IPS-18c (cell line): ENCODE measurements around the gene ARHGAP24.
"Not testable (repeated sequence)": the region's sequence is repeated elsewhere in the genome, so short reads cannot be mapped to it uniquely, and the experiment has no call there.

Source experiments
- H3K4me3 ChIP-seq: 2 replicates; pipeline ENCODE4 v1.7.0; 2013; ENCODE audit warnings: low read depth, mild to moderate bottlenecking, low read length, moderate library complexity; ENCODE audit not compliant: insufficient read depth
- H3K9me3 ChIP-seq: one replicate; pipeline ENCODE4 v1.6.1; 2013; ENCODE audit warnings: mild to moderate bottlenecking, low read length, moderate library complexity; ENCODE audit not compliant: control insufficient read depth, insufficient read depth

Gene ARHGAP24

DNA sequence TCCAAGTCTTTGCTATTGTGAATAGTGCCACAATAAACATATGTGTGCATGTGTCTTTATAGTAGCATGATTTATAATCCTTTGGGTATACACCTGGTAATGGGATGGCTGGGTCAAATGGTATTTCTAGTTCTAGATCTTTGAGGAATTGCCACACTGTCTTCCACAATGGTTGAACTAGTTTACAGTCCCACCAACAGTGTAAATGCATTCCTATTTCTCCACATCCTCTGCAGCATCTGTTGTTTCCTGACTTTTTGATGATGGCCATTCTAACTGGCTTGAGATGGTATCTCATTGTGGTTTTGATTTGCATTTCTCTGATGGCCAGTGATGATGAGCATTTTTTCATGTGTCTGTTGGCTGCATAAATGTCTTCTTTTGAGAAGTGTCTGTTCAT, 26.2 kb downstream of the ARHGAP24 start:
- H3K4me3 ChIP-seq, H3K9me3 ChIP-seq: not testable (repeated sequence)

DNA sequence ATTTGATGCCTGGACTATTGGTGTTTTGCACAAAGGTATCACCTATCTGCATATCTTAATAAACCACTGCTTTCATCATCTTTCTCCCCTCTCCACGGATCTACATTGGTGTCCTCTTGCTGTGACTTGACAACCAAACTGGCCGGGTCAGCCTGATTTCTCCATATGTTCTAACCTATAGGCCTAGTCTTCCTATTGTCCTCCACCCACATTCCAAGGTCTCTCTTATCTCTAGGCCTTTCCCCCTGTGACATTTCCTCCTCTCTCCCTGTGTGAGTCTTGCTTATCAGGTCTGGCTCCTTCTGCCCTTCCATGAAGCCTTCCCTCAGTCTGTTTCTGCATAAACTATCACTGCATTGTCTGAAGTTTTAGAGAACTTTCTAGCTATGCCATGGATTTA, 33.7 kb downstream of the ARHGAP24 start:
- Histone ChIP-seq H3K9me3 (no peaks in the 10 kb centered on the region), H3K4me3 (no peak overlapping the region)

DNA sequence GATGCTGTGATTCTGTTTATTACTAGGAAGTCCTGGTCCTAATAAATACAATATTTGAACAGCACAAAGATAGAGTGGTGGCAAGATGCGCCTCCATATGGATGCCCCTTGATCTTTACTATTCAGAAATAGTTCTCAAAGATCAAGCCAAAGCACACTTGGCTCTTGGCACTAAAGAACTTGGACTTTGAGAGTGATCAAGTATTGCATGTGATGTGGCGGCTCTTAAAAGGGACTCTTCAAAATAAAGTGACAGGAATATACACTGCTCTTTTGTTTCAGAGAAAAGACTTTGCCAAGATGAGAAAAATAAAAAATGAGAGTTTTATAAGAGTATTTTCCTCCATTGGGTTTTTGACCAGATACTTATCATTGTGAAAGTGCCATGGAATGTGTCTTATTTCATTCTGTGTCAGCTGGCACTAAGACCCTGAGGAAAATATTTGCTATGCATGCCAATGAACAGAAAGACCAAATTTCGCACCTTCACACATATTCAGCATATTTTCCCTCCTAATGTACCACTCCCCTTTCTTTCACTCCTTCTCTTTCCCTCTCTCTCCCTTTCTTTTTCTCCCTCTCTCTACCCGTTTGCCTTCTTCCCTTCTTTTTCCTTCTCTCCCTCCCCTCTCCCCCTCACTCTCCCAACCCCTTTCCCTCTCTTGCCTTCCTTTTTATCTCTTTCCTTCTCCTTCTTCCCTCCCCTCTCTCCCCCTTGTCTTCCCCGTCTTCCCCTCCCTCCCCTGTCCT, 35.1 kb downstream of the ARHGAP24 start:
- H3K4me3 ChIP-seq = no peak overlapping the region

DNA sequence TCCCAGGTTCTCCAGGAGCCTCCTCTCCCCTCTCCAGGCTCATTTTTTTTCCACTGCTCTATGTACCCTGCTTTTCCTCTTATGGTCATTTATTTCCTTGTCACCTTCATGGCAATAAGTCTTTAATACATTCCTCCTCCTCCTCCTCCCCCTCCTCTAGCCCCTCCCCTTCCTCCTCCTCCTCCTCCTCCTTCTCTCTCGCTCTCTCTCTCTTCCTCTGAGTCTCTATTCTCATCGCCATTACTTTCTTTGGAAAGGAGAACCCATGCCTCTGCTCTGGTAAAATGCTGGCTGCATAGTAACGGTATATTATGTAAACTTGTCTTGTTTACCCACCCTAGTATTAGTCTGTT, 35.7 kb downstream of the ARHGAP24 start:
- Histone ChIP-seq H3K9me3 (no peaks in the 10 kb centered on the region), H3K4me3 (no peak overlapping the region)

More for the DNA sequence above, 35.1 kb downstream of the ARHGAP24 start:
- H3K9me3 ChIP-seq = no peaks in the 10 kb centered on the region

DNA sequence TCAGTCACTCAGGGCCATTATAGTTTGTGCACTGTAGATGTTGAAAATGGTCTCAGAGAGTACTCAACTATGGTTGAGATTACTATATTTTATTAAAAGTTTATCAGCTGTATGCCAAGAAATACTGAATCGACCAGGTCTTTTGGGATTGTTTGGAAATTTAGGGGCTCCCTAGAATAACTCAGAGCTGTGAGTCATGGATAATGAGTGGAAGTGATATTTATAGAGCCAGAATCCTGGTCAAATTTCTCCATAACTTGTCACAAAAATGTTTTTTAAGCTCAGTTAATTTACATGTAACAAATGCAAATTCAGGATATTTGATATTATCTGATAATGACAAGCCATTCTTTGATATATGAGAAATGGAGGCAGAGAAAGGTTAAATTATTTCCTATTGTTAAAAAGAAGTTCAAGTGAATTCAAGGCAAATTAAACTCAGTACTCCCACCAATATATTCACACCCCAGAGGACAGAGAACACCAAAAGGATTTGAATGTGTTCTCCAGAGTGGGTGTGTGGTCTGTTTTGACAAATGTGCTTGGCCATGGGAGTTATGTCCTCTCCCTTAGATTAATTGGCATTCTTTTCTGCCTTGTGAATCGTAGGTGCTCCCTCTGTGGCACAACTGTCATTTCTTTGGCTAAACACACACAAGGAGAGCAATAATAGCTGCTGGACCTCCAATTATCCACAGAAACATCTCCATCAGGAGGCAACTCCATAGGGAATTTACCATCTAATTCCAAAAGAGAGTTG, 37.7 kb downstream of the ARHGAP24 start:
- no peak overlapping the region for H3K4me3 ChIP-seq
- no peaks in the 10 kb centered on the region for H3K9me3 ChIP-seq

DNA sequence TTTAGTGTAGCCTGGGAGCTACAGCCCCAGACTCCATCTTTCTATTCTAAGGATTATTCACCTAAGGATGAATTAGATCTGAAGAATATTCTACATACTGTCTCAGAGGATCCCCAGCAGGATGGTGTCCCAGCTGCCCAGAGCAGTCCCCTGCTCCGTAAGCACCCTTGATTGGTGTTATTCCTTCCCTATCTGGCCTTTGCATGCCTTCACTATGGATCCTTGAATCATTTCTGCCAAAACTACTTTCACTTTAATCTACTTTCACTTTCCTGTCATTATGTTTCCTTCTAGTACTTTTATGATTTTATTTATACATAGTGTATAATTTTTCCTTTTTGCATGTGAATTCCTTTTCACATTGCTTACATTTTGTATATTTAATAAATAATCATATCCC, 39.2 kb downstream of the ARHGAP24 start:
- no peaks in the 10 kb centered on the region for H3K9me3 ChIP-seq
- no peak overlapping the region for H3K4me3 ChIP-seq

DNA sequence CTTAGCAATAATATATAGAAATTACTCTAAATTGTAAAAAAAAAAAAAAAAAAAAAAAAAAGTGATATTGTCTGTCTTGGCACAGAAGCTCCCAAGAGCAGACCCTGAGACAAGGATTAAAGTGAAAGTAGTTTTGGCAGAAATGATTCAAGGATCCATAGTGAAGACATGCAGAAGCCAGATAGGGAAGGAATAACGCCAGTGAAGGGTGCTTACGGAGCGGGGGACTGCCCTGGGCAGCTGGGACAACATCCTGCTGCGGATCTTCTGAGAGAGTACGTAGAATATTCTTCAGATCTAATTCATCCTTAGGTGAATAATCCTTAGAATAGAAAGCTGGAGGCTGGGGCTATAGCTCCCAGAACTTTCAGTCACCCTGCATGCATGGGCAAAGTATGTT, 39.8 kb downstream of the ARHGAP24 start:
- no peak overlapping the region for H3K4me3 ChIP-seq
- no peaks in the 10 kb centered on the region for H3K9me3 ChIP-seq

DNA sequence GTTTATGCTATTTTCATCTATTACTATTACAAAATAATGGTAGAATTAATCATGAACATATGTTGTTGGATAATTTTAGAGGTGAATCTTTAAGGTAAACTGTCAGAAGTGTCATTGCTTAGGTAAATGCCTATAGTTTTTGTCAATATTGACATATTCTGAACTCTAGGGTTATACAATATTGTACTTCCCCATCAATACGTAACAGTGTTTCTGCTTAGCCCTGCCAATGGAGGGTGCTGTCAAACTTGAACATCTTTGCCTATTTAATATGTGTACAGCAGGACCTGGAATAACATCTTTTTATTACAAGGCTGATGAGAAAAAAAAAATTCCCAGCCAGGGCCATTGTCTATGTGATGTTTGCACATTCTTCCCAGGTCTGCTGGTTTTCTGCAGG, 40.8 kb downstream of the ARHGAP24 start:
- Histone ChIP-seq H3K9me3 (no peaks in the 10 kb centered on the region), H3K4me3 (no peak overlapping the region)

DNA sequence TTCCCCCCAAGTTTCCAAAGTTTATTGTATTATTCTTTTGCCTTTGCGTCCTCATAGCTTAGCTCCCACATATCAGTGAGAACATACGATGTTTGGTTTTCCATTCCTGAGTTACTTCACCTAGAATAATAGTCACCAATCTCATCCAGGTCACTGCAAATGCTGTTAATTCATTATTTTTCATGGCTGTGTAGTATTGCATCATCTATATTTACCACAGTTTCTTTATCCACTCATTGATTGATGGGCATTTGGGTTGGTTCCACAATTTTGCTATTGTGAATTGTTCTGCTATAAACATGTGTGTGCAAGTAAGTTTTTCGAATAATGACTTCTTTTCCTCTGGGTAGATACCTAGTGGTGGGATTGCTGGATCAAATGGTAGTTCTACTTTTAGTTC, 43.6 kb downstream of the ARHGAP24 start:
- not testable (repeated sequence) for H3K4me3 ChIP-seq, H3K9me3 ChIP-seq

DNA sequence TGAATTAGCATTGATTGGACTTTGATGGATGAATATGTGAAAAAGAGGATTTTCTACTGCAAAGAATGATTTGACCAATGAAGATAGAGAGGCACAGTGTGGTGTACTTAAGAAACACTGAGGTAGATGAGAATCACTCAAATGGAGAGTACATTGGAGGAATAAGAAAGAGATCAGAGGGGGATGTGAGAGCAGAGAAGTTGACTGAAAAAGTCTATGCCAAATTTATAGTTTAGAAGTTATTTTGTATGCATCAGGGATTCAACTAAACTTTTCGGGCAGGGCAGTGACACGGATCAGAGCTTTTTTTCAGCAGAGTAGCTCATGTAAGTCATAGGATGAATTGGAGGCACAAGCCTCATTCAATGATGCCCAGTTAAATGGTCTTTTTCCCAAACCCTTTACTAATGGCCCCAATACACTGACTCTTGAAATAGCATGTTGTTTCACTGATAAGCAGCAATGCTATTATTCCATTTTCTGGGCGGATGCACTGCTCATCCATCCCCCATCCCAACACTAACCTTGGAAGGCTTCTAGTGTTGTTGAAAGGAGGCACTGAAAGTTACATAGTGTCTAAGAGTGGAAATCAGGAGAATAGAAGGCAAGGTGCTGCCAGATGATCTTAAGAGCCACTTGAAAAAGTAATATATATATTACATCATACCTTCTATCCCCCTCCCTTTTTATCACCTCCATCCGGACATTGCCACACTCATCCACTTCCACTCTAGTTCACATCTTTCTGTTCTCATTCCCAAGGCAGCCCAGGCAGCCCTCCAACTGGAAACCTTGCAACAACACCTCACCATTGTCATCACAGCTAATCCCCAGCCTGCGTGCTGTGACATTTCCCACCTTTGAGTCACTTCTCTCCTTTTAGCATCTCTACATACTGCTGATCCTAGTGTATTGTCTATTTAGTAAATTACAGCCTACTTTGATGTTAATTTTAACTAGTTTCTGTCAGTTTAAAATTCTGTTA, 46.1 kb downstream of the ARHGAP24 start:
- Histone ChIP-seq H3K4me3 (no peak overlapping the region), H3K9me3 (no peaks in the 10 kb centered on the region)

DNA sequence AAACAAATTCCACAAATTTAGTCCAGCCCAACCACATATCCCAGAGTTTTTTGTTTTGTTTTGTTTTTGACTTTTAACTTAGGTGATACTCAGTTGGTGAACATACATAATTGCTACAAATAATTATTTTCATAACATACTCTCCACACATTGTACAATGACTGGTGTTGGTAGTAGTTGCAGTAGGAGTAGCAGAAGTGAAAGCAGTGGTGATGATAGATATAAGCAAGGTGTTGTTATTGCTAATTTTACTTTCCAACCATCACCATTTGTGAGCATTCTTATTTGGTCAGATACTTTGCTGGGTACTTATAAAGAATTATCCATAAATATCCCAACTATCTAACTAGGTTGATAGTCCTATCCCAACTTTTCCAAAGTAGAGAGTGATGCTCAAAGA, 47.3 kb downstream of the ARHGAP24 start:
- no peaks in the 10 kb centered on the region for H3K9me3 ChIP-seq

DNA sequence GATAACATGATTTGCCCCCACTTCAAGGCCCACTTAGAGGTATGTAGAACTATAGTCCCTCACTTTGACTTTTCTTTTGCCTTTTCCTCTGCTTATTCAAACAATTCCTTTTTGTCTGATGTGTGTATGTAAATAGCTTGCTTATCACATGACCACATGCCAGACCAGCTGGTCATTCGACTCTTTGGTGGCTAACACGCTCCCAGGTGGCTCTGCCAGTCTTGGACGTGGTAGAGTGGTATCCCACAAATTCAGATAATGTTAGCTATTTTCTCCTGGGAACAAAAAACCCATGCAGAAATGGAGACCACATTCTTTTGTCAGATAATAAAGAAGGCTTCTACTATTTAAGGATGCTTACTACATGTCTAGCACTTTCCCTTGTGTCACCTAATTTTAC, 47.9 kb downstream of the ARHGAP24 start:
- H3K9me3 ChIP-seq = no peaks in the 10 kb centered on the region
- H3K4me3 ChIP-seq = no peak overlapping the region

More for the DNA sequence above, 47.3 kb downstream of the ARHGAP24 start:
- H3K4me3 ChIP-seq = no peak overlapping the region

DNA sequence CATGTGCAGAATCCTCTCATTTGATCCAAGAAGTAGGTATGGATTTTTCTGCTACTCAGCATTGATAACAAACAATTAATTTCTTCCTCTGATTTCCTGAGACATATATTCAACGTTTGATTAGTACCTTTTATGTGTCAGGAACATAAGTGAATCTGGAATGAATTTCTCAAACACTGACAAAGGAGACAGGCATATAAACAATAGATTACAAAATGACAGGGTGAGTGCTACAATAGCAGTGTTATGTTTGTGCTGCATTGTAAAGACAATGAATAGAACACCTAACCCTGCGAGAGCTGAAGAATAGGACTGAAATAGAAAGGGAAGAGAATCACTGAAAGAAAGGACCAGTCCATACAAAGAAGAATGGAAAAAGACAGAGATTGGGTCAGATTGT, 52.9 kb downstream of the ARHGAP24 start:
- H3K9me3 ChIP-seq = no peaks in the 10 kb centered on the region
- H3K4me3 ChIP-seq = no peak overlapping the region

DNA sequence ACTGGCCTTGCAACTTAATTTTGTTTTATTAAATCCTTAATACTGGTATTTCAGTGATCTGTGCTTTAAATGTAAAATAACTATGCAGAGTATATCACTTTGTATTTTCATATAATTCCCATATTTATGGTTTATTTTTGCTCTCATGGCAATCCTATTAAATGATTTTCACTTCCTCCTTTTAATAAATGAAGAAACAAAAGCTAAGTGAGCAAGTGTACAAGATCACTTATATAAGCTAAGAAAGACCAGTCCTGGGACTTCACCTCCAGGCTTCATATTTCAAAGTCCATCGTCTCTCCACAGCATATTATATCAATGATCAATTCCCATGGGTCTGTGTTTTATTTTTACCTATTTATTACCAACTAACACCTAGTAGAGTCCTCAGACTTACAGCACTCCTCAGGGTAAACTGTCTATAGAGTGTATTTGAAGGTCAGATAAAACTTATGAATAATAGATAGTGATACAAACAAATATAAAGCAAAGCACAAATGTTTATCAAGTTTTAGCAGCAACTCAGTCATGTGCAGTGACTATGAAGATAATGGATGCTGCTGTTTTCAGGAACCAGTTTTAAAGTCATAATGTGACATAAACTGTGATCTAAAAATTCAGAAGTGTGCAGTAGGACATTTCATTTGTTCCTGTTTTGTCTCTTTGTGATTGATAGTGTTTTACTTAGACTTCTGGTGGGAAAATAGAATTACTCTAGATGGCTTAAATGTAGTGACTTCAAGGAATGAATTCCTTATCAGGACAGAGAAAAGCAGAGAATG, 56.8 kb downstream of the ARHGAP24 start:
- Histone ChIP-seq H3K4me3 (no peak overlapping the region), H3K9me3 (no peaks in the 10 kb centered on the region)

DNA sequence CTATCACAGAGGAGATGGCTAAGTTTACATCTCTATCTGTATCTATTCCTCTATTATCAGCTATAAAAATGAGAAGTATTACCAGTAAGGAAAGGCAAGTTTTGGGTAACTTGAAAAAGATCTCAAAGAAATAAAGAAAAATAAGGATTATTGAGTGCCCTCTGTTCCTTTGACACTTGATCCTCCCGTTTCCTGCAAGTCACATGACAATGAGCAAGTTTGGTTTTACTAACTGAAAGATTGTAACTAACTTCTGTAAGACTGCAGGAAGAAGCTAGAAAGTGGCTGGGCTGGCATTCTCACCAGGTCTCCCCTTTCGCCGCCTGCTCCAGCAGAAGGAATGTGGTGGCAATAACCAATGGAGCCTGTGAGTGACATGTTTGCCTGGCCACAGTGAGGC, 59.2 kb downstream of the ARHGAP24 start:
- H3K9me3 ChIP-seq = no peaks in the 10 kb centered on the region
- no peak overlapping the region for H3K4me3 ChIP-seq

DNA sequence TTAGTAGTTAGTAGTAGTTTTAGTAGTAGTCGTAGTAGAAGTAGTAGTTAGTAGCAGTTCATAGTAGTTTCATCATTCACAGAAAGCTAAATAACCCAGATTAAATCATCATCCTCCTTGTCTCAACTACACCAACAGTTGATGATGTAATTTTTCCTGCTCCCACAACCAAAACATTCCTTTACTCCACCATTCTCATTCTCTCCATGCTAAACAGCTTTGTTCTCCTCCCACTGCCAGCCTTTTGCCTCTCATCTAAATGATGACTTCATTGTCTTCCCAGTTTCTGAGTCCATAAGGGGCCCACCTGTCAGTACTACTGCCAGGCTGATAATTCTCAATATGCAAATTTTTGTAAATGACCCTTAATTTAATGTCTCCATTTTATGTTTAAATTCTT, 68.9 kb downstream of the ARHGAP24 start:
- H3K9me3 ChIP-seq = no peaks in the 10 kb centered on the region
- no peak overlapping the region for H3K4me3 ChIP-seq

DNA sequence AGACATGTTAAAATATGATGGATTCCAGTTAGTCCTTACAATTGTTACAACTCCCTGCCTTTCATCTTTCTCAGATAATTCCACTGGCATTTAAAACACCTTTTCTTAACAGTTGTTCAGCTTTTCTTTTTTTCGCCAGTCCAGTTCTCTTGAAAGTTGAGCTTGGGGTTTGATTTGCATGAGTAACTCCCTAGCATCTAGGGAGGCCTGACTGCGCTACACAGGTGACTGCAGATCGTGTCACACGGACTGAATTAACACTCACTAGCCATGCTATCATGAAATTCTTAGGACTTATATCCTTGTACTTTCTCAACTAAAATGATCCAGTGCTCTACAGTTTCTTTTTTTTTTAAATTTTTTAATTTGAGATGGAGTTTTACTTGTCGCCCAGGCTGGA, 69.8 kb downstream of the ARHGAP24 start:
- H3K4me3 ChIP-seq = no peak overlapping the region
- H3K9me3 ChIP-seq = no peaks in the 10 kb centered on the region
